ENCODE data around the gene SESN3.

DNA sequence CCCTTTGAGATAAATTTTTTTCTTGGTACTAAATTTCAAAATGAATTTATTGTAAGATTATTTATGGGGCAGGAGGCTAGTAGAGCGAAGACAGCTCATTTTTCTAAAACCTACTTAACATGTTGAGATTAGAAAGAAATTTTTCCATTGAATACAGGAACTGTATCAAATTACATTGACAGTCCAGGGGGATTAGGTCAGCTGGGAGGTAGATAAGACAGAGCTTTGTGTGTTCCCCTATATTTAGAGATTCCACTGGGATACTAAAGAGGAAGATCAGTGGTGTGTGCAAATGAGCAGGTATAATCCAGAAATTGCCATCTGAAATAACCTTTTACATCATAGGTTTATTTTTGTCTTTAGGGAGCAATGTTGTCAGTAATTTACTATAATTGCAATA, 109.3 kb downstream of the SESN3 start:
- TF ChIP-seq POLR2AphosphoS5 (IDR thresholded peaks at IDR 0.05; ENCODE audit: borderline replicate concordance, low read depth, low read length) (no peak), EZH2 (IDR thresholded peaks at IDR 0.05) (no peak)
